Activated T-helper 1 cell treated with anti-CD3 and anti-CD28 coated beads, Interleukin-12 subunit alpha, Interleukin-12 subunit beta, Interleukin-2, Interleukin-4 antibody, amounts not matched to agents 30 ng/mL and 10 ng/mL and 1 ng/mL, durations not matched to agents 14 hours and 24 hours and 36 hours (primary cell): ENCODE results near the gene KLHL18. TPM values are rescaled to one million over a fixed set of nuclear protein-coding genes. Genes with fewer than 3 reads are reported as not detected.
A peak's percentile ranks its signal among the peaks of the same experiment; 100 is the strongest.
"Not testable (repeated sequence)": the region's sequence is repeated elsewhere in the genome, so short reads cannot be mapped to it uniquely, and the experiment has no call there.

Source experiments
- DNase-seq: peaks from one replicate; pipeline ENCODE4 v3.0.0; 2021; ENCODE audit warnings: low spot score
- H3K27ac Mint-ChIP-seq: one replicate; pipeline ENCODE4 v1.8.0; 2021; ENCODE audit warnings: mild to moderate bottlenecking, mixed read lengths
- H3K27me3 Mint-ChIP-seq: one replicate; pipeline ENCODE4 v1.8.0; 2022; ENCODE audit warnings: mild to moderate bottlenecking, moderate library complexity, mixed read lengths; ENCODE audit not compliant: insufficient read depth
- H3K36me3 Mint-ChIP-seq: one replicate; pipeline ENCODE4 v1.8.0; 2021; ENCODE audit warnings: low read depth, mixed read lengths
- H3K4me1 Mint-ChIP-seq: one replicate; pipeline ENCODE4 v1.8.0; 2021; ENCODE audit warnings: low read depth, mixed read lengths
- H3K4me3 Mint-ChIP-seq: one replicate; pipeline ENCODE4 v1.8.0; 2021; ENCODE audit warnings: mild to moderate bottlenecking, moderate library complexity, mixed read lengths
- H3K9me3 Mint-ChIP-seq: one replicate; pipeline ENCODE4 v1.8.0; 2021; ENCODE audit warnings: mixed read lengths
- intact Hi-C: fragments of 100-400 bp; cut with micrococcal nuclease; formaldehyde crosslinking; loops from one replicate; pipeline ENCODE4 v1.15.1; 2024
- total RNA-seq: library from RNA; stranded (reverse); gene quantifications from 2 replicates; pipeline ENCODE4 v1.2.3, GENCODE V29; 2022

The KLHL18 gene
- total RNA-seq, 1 donor from 2014 or later: 48.3 TPM

DNA sequence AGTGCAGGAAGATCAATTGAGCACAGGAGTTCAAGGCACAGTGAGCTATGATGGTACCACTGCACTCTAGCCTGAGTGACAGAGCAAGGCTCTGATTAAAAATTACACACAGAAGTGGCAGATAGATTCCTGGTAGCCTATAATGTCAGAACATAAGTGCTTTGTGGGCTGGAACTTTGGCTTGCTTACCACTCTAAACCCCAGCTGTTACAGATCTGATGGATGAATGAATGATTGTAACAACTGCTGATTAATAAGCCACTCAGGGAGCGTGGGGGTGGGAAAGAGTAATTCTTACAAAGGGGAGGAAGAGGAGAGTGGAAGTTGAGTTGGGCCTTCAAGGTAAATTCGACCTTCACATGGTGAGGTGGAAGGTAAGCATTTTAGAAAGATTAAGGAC, 57.2 kb downstream of the KLHL18 start:
- Mint-ChIP-seq H3K27ac (no peak overlapping the region), H3K4me3 (no peak overlapping the region), H3K27me3 (no peaks in the 10 kb centered on the region), H3K4me1 (no peaks in the 10 kb centered on the region), H3K36me3 (peaks cover 33% of the 10 kb centered on the region), H3K9me3 (no peaks in the 10 kb centered on the region)
- no peak for DNase-seq
- intact Hi-C loops: no loop called here

DNA sequence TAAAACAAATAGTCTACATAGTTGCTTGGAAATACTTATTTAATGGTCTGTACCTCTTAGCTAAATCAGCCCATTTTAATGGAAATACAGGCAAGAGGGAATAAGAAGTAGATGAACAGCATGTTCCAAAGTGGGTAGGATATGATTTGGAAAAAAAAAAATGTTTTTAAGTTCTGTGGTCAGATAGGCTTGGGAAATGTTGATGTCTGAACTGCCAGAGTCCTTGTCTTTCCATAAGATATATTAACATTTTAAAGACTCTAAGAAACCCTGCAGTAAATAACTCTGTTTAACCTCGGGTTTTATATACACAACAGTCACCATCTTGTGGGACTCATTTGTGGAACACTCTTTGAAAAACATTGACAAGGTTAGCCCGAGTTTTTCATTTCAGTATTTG, 58.1 kb downstream of the KLHL18 start:
- Mint-ChIP-seq H3K4me3 (no peak overlapping the region), H3K27ac (no peak overlapping the region), H3K4me1 (no peaks in the 10 kb centered on the region), H3K27me3 (no peaks in the 10 kb centered on the region), H3K36me3 (peaks cover 39% of the 10 kb centered on the region), H3K9me3 (no peaks in the 10 kb centered on the region)
- DNase-seq: no peak
- intact Hi-C loops: no loop called here

DNA sequence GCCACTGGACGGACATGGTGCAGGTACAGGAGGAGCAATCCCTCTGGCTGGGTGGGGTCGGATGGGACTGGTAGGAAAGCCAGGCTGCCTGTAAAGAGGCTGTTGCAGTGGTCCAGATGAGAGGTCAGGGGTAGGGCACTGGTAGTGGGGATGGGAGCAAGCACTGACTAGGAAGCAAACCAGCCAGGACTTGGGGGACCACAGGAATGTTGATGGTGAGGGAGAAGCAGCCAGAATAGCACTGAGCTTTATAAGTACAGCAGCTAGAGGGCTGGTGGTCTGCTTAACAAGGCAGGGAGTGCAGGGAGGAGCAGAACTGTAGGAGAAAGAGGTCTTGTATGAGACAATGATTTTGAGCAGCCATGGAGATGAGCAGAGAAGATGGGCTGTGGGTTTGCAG, 59.4 kb downstream of the KLHL18 start:
- no peak for DNase-seq
- H3K27me3 Mint-ChIP-seq: no peaks in the 10 kb centered on the region
- H3K9me3 Mint-ChIP-seq: no peaks in the 10 kb centered on the region
- no peak overlapping the region for H3K27ac Mint-ChIP-seq
- no peak overlapping the region for H3K4me3 Mint-ChIP-seq
- intact Hi-C loops: no loop called here
- H3K4me1 Mint-ChIP-seq: no peaks in the 10 kb centered on the region
- peaks cover 28% of the 10 kb centered on the region for H3K36me3 Mint-ChIP-seq

DNA sequence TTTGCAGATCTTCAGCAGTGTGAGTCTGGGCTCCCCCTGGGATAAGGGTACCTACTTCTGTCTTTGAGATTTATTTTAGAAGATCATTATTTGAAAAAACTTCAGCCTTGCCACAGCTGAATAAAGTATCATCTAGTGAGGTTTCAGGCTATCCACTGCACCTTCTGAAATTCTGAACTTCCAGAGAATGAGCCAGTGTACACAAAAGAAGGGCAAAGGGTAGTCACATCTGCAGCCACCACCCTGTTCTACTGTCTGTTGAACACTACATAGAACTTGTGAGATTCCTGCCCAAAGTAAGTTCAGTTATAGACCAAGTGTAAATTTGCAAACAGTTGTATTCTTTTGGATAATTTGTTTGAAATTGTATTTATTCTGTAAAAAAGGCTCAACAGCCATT, 60.1 kb downstream of the KLHL18 start:
- no peaks in the 10 kb centered on the region for H3K27me3 Mint-ChIP-seq
- no peak overlapping the region for H3K27ac Mint-ChIP-seq
- H3K4me1 Mint-ChIP-seq: no peaks in the 10 kb centered on the region
- intact Hi-C loops: no loop called here
- DNase-seq: no peak
- no peaks in the 10 kb centered on the region for H3K9me3 Mint-ChIP-seq
- peaks cover 22% of the 10 kb centered on the region for H3K36me3 Mint-ChIP-seq
- H3K4me3 Mint-ChIP-seq: no peak overlapping the region

DNA sequence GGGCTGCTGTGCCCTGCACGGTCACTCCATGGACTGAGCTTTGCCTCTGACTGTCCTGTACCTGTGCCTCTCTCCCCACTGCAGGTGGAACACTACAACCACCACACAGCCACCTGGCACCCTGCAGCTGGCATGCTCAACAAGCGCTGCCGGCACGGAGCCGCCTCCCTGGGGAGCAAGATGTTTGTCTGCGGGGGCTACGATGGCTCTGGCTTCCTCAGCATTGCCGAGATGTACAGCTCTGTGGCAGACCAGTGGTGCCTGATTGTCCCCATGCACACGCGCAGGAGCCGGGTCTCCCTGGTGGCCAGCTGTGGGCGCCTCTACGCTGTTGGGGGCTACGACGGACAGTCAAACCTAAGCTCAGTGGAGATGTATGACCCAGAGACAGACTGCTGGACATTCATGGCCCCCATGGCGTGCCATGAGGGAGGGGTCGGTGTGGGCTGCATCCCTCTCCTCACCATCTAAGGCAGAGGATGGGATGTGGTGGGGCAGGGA, 60.8 kb downstream of the KLHL18 start:
- DNase-seq: no peak
- H3K27me3 Mint-ChIP-seq: no peaks in the 10 kb centered on the region
- intact Hi-C loops: no loop called here
- no peaks in the 10 kb centered on the region for H3K4me1 Mint-ChIP-seq
- H3K36me3 Mint-ChIP-seq: peaks cover 17% of the 10 kb centered on the region
- H3K27ac Mint-ChIP-seq: no peak overlapping the region
- no peaks in the 10 kb centered on the region for H3K9me3 Mint-ChIP-seq
- H3K4me3 Mint-ChIP-seq: no peak overlapping the region

DNA sequence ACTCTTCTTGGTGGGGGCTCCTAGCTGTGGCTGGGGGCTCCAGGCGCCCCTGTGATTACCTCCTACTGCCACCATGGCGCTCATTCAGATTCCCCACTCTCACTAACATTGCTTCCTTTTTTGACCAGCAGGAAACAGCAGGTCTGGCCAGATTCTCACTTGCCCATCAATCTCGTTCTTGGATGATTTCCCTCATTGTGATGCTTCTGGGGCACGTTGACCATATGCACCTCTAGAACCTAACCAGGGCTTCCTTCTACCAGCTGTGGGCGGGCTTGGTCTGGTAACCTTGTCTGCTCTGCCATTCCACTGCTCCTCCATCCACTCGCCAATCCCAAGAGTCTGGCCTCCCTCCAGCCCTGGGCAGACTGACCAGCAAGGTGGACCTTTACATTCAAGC, 62.2 kb downstream of the KLHL18 start:
- Mint-ChIP-seq H3K27ac (no peak overlapping the region), H3K4me1 (no peaks in the 10 kb centered on the region), H3K36me3 (peaks cover 17% of the 10 kb centered on the region), H3K4me3 (no peak overlapping the region), H3K27me3 (no peaks in the 10 kb centered on the region), H3K9me3 (no peaks in the 10 kb centered on the region)
- intact Hi-C loops: no loop called here
- DNase-seq: no peak

DNA sequence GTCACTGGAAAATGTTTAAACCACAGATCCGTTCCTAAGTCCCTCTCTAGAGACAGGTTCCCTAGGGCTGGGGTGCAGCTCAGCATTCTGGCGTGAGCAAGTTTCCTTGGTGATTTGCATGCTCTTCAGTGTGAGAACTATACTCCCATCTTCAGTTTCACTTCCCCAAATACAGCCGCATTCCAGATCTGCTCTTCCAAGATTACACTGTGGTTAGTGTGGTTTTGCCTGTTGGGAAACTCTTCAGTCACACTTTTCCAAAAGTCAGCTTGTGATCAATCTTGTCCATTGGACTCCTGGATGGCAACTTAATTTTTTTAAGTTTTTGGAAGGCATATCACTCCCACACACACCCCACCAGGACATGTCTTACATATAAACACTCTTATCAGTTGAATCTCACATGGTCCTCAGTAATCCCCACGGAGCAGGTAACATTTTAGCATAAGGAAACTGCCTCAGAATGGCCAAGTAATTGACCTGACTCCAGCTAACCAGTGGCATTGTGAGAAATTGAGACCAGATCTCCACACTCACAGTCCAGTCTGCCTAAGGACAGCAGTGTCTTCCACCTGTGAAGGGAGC, 64.6 kb downstream of the KLHL18 start:
- H3K4me3 Mint-ChIP-seq: no peak overlapping the region
- DNase-seq: no peak

DNA sequence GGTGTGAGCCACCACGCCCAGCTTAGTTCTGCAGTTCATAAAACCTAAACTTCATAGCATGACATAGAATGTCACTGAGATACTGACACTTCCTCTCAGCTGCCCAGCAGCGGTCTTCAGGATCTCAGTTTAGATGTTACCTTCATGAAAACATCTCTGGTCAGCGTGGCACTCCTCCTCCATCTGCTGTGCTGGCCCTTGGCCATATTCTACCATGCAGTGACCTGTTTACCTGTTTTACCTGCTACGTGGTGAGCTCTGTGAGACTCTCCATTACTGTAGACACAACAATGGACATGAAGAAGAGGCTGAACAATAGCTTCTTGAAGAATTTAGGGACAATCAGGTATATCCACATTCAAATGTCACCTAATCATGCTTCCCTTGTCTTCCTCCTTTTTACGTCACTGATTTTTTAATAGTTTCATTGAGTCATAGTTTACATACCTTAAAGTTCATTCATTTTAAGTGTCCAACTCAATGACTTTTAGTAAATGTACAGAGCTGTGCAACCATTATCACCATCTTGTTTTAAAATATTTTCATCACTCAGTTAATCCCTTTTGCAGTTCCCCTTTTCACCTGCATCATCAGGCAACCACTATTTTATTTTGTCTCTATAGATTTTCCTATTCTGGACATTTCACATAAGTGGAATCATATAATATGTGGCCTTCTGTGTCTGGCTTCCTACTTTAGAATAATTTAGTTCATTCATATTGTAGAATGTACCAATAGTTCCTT, 65.8 kb downstream of the KLHL18 start:
- H3K27ac Mint-ChIP-seq: no peak overlapping the region

More for the DNA sequence above, 64.6 kb downstream of the KLHL18 start:
- Mint-ChIP-seq H3K4me1 (no peaks in the 10 kb centered on the region), H3K36me3 (peaks cover 11% of the 10 kb centered on the region), H3K27me3 (no peaks in the 10 kb centered on the region), H3K9me3 (no peaks in the 10 kb centered on the region), H3K27ac (no peak overlapping the region)
- intact Hi-C loops: no loop called here

DNA sequence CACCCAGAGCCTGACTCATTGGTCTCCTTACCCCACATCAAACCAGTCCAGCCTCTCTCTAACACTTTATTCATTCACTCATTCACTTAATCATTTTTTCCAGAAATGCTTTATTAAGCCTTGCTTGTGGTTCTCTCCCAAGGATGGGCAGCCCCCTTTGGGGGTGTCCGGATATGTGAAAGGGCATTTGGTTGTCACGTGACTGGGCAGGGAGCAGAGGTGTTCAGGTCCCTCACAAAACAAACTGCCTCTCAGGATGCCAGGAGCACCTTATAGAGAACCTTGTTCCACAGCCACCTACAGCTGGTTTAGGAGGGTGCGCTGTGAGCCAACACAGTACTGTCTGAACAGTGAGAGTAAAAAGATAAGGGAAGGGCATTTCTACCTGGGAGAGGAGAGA, 72.3 kb downstream of the KLHL18 start:
- Mint-ChIP-seq H3K9me3 (peaks cover 13% of the 10 kb centered on the region), H3K36me3 (peaks cover 4% of the 10 kb centered on the region), H3K4me1 (no peaks in the 10 kb centered on the region), H3K4me3 (no peak overlapping the region), H3K27me3 (peaks cover 2% of the 10 kb centered on the region), H3K27ac (no peak overlapping the region)
- DNase-seq: no peak
- intact Hi-C loops: no loop called here

More for the DNA sequence above, 65.8 kb downstream of the KLHL18 start:
- Mint-ChIP-seq H3K27me3 (peaks cover 2% of the 10 kb centered on the region), H3K36me3 (peaks cover 11% of the 10 kb centered on the region), H3K4me3 (no peak overlapping the region), H3K4me1 (no peaks in the 10 kb centered on the region), H3K9me3 (no peaks in the 10 kb centered on the region)
- DNase-seq: no peak
- intact Hi-C loops: no loop called here

DNA sequence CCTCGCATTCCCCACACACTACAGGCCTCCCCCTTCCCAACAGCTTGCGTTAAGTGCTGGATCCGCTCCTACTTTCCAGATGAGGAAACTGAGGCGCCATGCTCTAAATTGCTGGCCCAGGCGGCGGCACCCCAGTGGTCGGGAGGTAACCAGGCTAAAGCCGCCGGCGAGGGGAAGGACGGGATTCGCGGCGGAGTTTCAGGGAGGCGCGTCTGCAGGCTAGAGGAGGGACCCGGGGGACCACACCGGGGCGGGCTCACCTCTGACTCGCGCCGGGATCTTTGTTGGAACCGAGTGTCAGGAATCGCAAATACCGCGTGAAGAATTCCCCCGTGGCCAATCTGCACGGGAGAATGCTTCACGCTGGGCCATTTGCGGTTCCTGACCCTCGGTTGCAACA, 73.5 kb downstream of the KLHL18 start:
- H3K27me3 Mint-ChIP-seq: peaks cover 2% of the 10 kb centered on the region
- no peak overlapping the region for H3K4me3 Mint-ChIP-seq
- intact Hi-C loops: no loop called here
- H3K36me3 Mint-ChIP-seq: peaks cover 8% of the 10 kb centered on the region
- peaks cover 18% of the 10 kb centered on the region for H3K9me3 Mint-ChIP-seq
- H3K27ac Mint-ChIP-seq: no peak overlapping the region
- DNase-seq: no peak
- no peaks in the 10 kb centered on the region for H3K4me1 Mint-ChIP-seq

DNA sequence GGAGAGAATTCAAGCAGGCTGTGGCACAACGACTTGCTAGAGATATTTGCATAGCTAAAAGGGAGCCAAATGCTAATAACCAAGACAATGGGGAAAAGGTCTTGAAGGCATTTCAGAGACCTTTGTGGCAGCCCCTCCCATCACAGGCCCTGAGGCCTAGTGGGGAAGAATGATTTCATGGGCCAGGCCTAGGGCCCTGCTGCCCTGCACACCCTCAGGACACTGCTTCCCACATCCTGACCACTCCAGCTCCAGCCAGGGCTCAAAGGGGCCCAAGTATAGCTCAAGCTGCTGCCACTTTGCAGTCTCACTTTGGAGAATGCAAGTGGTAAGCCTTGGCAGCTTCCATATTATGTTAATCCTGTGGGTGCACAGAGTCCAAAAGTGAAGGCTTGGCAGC, 76.6 kb downstream of the KLHL18 start:
- no peak for DNase-seq
- peaks cover 9% of the 10 kb centered on the region for H3K4me1 Mint-ChIP-seq
- H3K36me3 Mint-ChIP-seq: peaks cover 8% of the 10 kb centered on the region
- H3K9me3 Mint-ChIP-seq: peaks cover 18% of the 10 kb centered on the region
- intact Hi-C loops: no loop called here
- H3K27ac Mint-ChIP-seq: no peak overlapping the region
- H3K27me3 Mint-ChIP-seq: no peaks in the 10 kb centered on the region
- H3K4me3 Mint-ChIP-seq: no peak overlapping the region

DNA sequence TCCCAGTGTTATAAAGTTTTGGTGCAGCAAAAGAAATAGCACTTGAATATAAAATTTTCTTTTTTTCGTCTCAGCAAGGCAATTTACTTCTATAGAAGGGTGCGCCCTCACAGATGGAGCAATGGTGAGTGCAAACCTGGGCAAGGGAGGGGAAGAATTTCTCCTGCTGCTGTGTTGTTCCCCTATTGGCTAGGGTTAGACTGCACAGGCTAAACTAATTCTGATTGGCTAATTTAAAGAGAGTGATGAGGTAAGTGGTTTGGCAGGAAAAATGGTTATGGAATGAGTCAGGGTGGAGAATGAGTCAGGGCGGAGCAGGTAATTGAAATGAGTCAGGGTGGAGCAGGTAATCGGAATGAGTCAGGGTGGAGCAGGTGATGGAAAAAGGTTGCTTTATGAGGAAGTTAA, 77.4 kb downstream of the KLHL18 start:
- H3K27ac Mint-ChIP-seq: peak overlapping the region; percentile 36
- intact Hi-C loops, H3K36me3 Mint-ChIP-seq, H3K4me1 Mint-ChIP-seq, H3K4me3 Mint-ChIP-seq, H3K27me3 Mint-ChIP-seq, DNase-seq: not testable (repeated sequence)
- peaks cover 18% of the 10 kb centered on the region for H3K9me3 Mint-ChIP-seq

DNA sequence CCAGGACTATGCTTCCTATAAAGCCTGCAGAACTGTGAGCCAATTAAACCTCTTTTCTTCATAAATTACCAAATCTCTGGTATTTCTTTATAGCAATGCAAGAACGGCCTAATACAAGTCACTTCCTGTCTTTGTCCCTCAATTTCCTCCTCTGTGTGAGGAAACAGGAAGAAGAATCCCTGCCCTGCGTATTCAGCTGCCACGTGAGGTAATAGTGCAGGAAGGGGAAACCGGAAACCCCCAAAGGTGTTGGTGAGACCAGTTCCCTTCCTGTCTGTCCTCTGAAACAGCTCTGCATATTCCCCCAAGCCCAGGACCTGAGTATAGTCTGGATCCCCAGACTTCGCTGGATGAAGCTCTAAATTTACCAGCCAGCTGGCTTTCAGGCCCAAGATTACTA, 80.0 kb downstream of the KLHL18 start:
- intact Hi-C loops: no loop called here
- H3K27me3 Mint-ChIP-seq: no peaks in the 10 kb centered on the region
- H3K27ac Mint-ChIP-seq: peak overlapping the region; percentile 19
- no peak for DNase-seq
- H3K4me1 Mint-ChIP-seq: peaks cover 9% of the 10 kb centered on the region
- H3K9me3 Mint-ChIP-seq: peaks cover 18% of the 10 kb centered on the region
- H3K4me3 Mint-ChIP-seq: no peak overlapping the region
- peaks cover 6% of the 10 kb centered on the region for H3K36me3 Mint-ChIP-seq
